ENCODE results near the gene CFAP97.

Gene CFAP97

GRCh38 chr4:185138161-185138560, 65.6 kb downstream of the CFAP97 start:
- no peak for TF ChIP-seq CTCF (IDR thresholded peaks at IDR 0.05; ENCODE audit: low read depth, low read length, missing control alignments)
- in situ Hi-C loops (cut with HindIII; ENCODE audit: low sequenced_read_pairs), result loop anchor here (5.0 kb wide), 1 partner anchor 101 kb away; no protein-coding TSS in a partner anchor
- no peak for DNase-seq (ENCODE audit: low read depth)
- no peak overlapping the region for H3K4me3 ChIP-seq (ENCODE audit: low read depth, low read length)

- TF ChIP-seq CTCF (IDR thresholded peaks at IDR 0.05; ENCODE audit: low read depth, low read length, missing control alignments), result no peak
- in situ Hi-C loops (cut with HindIII; ENCODE audit: low sequenced_read_pairs), result loop anchor here (5.0 kb wide), 1 partner anchor 100 kb away; no protein-coding TSS in a partner anchor
These were observed 66.4 kb downstream of the CFAP97 start for GRCh38 chr4:185137233-185137925.

GRCh38 chr4:185134307-185134869, 69.4 kb downstream of the CFAP97 start:
- peak; percentile 56 for TF ChIP-seq CTCF (IDR thresholded peaks at IDR 0.05; ENCODE audit: low read depth, low read length, missing control alignments)
- peak; percentile 40 for DNase-seq (ENCODE audit: low read depth)
- no peak overlapping the region for H3K4me3 ChIP-seq (ENCODE audit: low read depth, low read length)
- in situ Hi-C loops (cut with HindIII; ENCODE audit: low sequenced_read_pairs), result no loop called here

More at GRCh38 chr4:185137233-185137925, 66.4 kb downstream of the CFAP97 start:
- no peak for DNase-seq (ENCODE audit: low read depth)
- no peak overlapping the region for H3K4me3 ChIP-seq (ENCODE audit: low read depth, low read length)

GRCh38 chr4:185128272-185129119, 75.3 kb downstream of the CFAP97 start:
- in situ Hi-C loops (cut with HindIII; ENCODE audit: low sequenced_read_pairs), result no loop called here
- peak overlapping the region; percentile 57 for H3K4me3 ChIP-seq (ENCODE audit: low read depth, low read length)
- TF ChIP-seq CTCF (IDR thresholded peaks at IDR 0.05; ENCODE audit: low read depth, low read length, missing control alignments), result no peak
- DNase-seq (ENCODE audit: low read depth), result no peak

GRCh38 chr4:185127021-185127925, 76.5 kb downstream of the CFAP97 start:
- H3K4me3 ChIP-seq (ENCODE audit: low read depth, low read length), result peak overlapping the region; percentile 57
- no peak for DNase-seq (ENCODE audit: low read depth)
- in situ Hi-C loops (cut with HindIII; ENCODE audit: low sequenced_read_pairs), result no loop called here
- no peak for TF ChIP-seq CTCF (IDR thresholded peaks at IDR 0.05; ENCODE audit: low read depth, low read length, missing control alignments)

Data from astrocyte of the cerebellum (primary cell).